Keratinocyte (primary cell): ENCODE results near the gene MMEL1. TPM values are rescaled to one million over a fixed set of nuclear protein-coding genes. Genes with fewer than 3 reads are reported as not detected.

ENCODE experiments used
- DNase-seq: peaks from one replicate; pipeline ENCODE4 v3.0.0-alpha.2; 2011; ENCODE audit warnings: low read depth, missing footprints, low spot score
- FAIRE-seq: peaks from 2 replicates; lab custom pipeline; 2011; peaks lifted over from hg19 to GRCh38; lab: Jason Lieb, UNC
- H2AFZ ChIP-seq: 2 replicates; pipeline ENCODE4 v1.6.0; 2012; ENCODE audit warnings: low read length, control low read depth, inconsistent platforms; ENCODE audit not compliant: control insufficient read depth
- H3K27ac ChIP-seq: 2 replicates; pipeline ENCODE4 v1.5.1; 2011; ENCODE audit warnings: low read length; ENCODE audit not compliant: control insufficient read depth, insufficient read depth
- H3K27me3 ChIP-seq: 3 replicates; pipeline ENCODE4 v1.6.0; 2011; ENCODE audit warnings: low read length; ENCODE audit not compliant: control insufficient read depth, insufficient read depth; ENCODE audit errors: extremely low read depth
- H3K36me3 ChIP-seq, 2 experiments: 2 replicates in 1 of 2; 3 replicates in 1 of 2; pipeline ENCODE4 v1.5.1; 2011; ENCODE audit warnings: low read length in 2 of 2, mild to moderate bottlenecking in 1 of 2; ENCODE audit not compliant: control insufficient read depth in 2 of 2, insufficient read depth in 2 of 2; ENCODE audit errors: extremely low read depth in 1 of 2
- H3K4me1 ChIP-seq: 3 replicates; pipeline ENCODE4 v1.5.1; 2011; ENCODE audit warnings: low read length; ENCODE audit not compliant: control insufficient read depth, insufficient read depth; ENCODE audit errors: extremely low read depth
- H3K4me2 ChIP-seq: 3 replicates; pipeline ENCODE4 v1.6.0; 2011; ENCODE audit warnings: low read depth, low read length; ENCODE audit not compliant: control insufficient read depth, insufficient read depth; ENCODE audit errors: extremely low read depth
- H3K4me3 ChIP-seq, 3 experiments: fragments of 200-600 bp in 1 of 3; sonication (generic) in 1 of 3; 2 replicates in 2 of 3; 3 replicates in 1 of 3; pipeline ENCODE4 v1.5.1; 2011 to 2016; ENCODE audit warnings: low read length in 3 of 3, mild to moderate bottlenecking in 3 of 3, control low read depth in 2 of 3, inconsistent platforms in 1 of 3, low read depth in 1 of 3, mixed read lengths in 1 of 3, mixed run types in 1 of 3, moderate library complexity in 1 of 3; ENCODE audit not compliant: control insufficient read depth in 2 of 3, insufficient read depth in 2 of 3; ENCODE audit errors: extremely low read depth in 1 of 3
- H3K79me2 ChIP-seq: 2 replicates; pipeline ENCODE4 v1.6.0; 2012; ENCODE audit warnings: low read length; ENCODE audit not compliant: control insufficient read depth, insufficient read depth
- H3K9ac ChIP-seq: 3 replicates; pipeline ENCODE4 v1.6.0; 2011; ENCODE audit warnings: low read length; ENCODE audit not compliant: control insufficient read depth, insufficient read depth; ENCODE audit errors: extremely low read depth
- H3K9me1 ChIP-seq: 3 replicates; pipeline ENCODE4 v1.6.0; 2011; ENCODE audit warnings: low read length; ENCODE audit not compliant: control insufficient read depth, insufficient read depth; ENCODE audit errors: extremely low read depth
- H3K9me3 ChIP-seq: 2 replicates; pipeline ENCODE4 v1.5.1; 2012; ENCODE audit warnings: low read depth, low read length; ENCODE audit not compliant: control insufficient read depth
- H4K20me1 ChIP-seq: 3 replicates; pipeline ENCODE4 v1.6.0; 2011; ENCODE audit warnings: low read length; ENCODE audit not compliant: control insufficient read depth, insufficient read depth; ENCODE audit errors: extremely low read depth
- CTCF ChIP-seq, 3 experiments: IDR thresholded peaks in 1 of 3; conservative IDR thresholded peaks in 1 of 3; optimal IDR thresholded peaks in 1 of 3; 2 replicates in 2 of 3; 3 replicates in 1 of 3; pipeline versions ENCODE3 to v1.5.1; 2011; ENCODE audit warnings: low read length in 3 of 3, mild to moderate bottlenecking in 3 of 3, moderate library complexity in 2 of 3, control low read depth in 1 of 3, inconsistent platforms in 1 of 3; ENCODE audit not compliant: insufficient read depth in 2 of 3; ENCODE audit errors: extremely low read depth in 1 of 3
- EZH2 ChIP-seq: IDR thresholded peaks from one replicate; pipeline ENCODE4 v1.6.1; 2012; ENCODE audit warnings: inconsistent platforms, mild to moderate bottlenecking, low read length, moderate library complexity
- dilution Hi-C: fragments of 300-500 bp; cut with MboI; formaldehyde crosslinking; loops from one replicate; pipeline ENCODE4 v1.7.0; 2020; ENCODE audit warnings: low sequenced_read_pairs; ENCODE audit not compliant: extremely low pct_ligation_motif_present
- polyA plus RNA-seq, 5 experiments: library from polyadenylated mRNA; depleted of rRNA in 3 of 5; stranded (reverse) in 3 of 5; stranded (forward) in 1 of 5; unstranded in 1 of 5; fragments of >200 nt; gene quantifications; 1 replicate in 1 of 5; 2 replicates in 3 of 5; 3 replicates in 1 of 5; pipeline versions ENCODE4 v1.2.1 to v1.2.3, GENCODE V29; 2011 to 2012; ENCODE audit warnings: missing spikeins in 2 of 5, low read depth in 1 of 5, low replicate concordance in 1 of 5

The MMEL1 gene
- polyA plus RNA-seq, 1 donor (not counting 4 experiments of a cell fraction or from before 2014, with no cell fraction given): not detected

DNA sequence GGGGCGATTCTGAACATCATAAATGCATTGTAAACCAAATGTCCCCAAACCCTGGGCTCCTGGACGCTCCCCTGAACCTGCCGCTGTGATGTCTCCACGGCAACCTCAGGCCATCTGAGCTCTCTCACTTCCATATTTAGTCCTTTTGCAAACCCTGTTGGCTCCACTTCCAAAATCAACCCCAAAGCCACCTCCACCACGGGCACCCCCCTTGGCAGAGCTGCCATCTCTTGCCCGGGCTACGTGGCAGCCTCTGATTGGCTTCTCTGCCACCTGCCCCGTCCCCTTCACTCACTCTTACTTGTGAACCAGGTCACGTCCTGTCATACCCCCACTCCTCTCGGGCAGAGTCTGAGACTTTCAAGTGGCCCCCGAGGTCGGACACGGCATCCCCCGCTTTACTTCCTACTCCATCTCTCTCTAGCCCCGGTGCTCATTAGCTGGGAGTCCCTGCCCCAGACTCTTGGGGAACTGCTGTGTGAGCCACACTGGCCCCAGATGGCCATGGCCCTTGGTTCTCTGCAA lies 30.4 kb downstream of the MMEL1 start:
- Histone ChIP-seq H3K36me3 (no peaks in the 10 kb centered on the region), H2AFZ (no peak overlapping the region), H3K9ac (no peak overlapping the region), H3K4me2 (no peak overlapping the region), H4K20me1 (no peaks in the 10 kb centered on the region), H3K4me3 (no peak overlapping the region), H3K79me2 (no peaks in the 10 kb centered on the region), H3K27ac (no peak overlapping the region), H3K9me1 (no peaks in the 10 kb centered on the region), H3K27me3 (no peaks in the 10 kb centered on the region), H3K9me3 (no peaks in the 10 kb centered on the region), H3K4me1 (no peaks in the 10 kb centered on the region)
- FAIRE-seq (no peak), DNase-seq (no peak)
- dilution Hi-C loops: no loop called here
- TF ChIP-seq CTCF (optimal IDR thresholded peaks at IDR 0.05 in 1 of 3, IDR thresholded peaks at IDR 0.05 in 1 of 3, conservative IDR thresholded peaks at IDR 0.05 in 1 of 3; ENCODE audit: extremely low read depth in 1 of 3, insufficient read depth in 2 of 3, low read length in 3 of 3) (no peak), EZH2 (no peak)

DNA sequence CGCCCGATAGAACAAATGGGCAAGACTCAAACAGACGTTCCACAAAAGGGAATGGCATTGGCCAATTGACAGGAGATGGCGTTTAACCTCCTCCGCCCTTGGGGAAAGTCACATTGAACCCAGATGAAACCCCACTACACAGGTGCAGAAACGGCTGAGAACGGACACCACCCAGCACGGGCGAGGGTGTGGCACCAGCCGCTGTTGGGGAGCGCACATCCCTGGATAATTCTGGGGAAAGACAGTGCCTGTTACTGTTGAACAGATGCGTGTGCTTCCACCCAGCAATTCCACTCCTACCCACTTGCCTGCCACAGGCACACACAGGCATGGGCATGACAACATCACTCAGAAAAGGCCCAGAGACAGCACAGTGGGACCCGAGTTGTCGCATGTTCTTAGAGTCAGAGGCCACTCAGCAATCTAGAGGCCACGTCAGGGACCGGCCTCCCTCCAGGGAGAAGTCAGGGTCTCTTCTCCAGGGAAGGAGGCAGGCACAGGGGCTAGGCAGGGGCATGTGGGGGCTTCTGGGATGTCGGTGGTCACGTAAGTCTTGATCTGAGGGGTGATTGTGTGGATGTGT lies 31.0 kb downstream of the MMEL1 start:
- Histone ChIP-seq H3K9me3 (no peaks in the 10 kb centered on the region), H3K4me3 (no peak overlapping the region), H3K4me2 (no peak overlapping the region), H3K27me3 (no peaks in the 10 kb centered on the region), H3K9me1 (no peaks in the 10 kb centered on the region), H3K4me1 (no peaks in the 10 kb centered on the region), H2AFZ (no peak overlapping the region), H4K20me1 (no peaks in the 10 kb centered on the region), H3K9ac (no peak overlapping the region), H3K79me2 (no peaks in the 10 kb centered on the region), H3K36me3 (no peaks in the 10 kb centered on the region), H3K27ac (no peak overlapping the region)
- DNase-seq (no peak), FAIRE-seq (no peak)
- dilution Hi-C loops: no loop called here
- TF ChIP-seq EZH2: no peak
- no peak for TF ChIP-seq CTCF (optimal IDR thresholded peaks at IDR 0.05 in 1 of 3, IDR thresholded peaks at IDR 0.05 in 1 of 3, conservative IDR thresholded peaks at IDR 0.05 in 1 of 3; ENCODE audit: extremely low read depth in 1 of 3, insufficient read depth in 2 of 3, low read length in 3 of 3)
